Testis (tissue), 2 donors: Measurements from ENCODE around the gene SLC2A6.

Experiments used
- POLR2A ChIP-seq: fragments of 450-650 bp; IDR thresholded peaks from one replicate; pipeline ENCODE4 v1.6.1; 2017; ENCODE audit warnings: antibody characterized with exemption, mild to moderate bottlenecking, moderate library complexity
- TF ChIP-seq, protein P1 (sequence below), 3 experiments: fragments of 450-650 bp in 2 of 3; fragments of 200-600 bp in 1 of 3; sonication (generic) in 1 of 3; IDR thresholded peaks; one replicate each; pipeline ENCODE4 v1.5.1; 2016 to 2019; ENCODE audit warnings: antibody characterized with exemption in 3 of 3, mild to moderate bottlenecking in 2 of 3, moderate library complexity in 1 of 3

DNA sequence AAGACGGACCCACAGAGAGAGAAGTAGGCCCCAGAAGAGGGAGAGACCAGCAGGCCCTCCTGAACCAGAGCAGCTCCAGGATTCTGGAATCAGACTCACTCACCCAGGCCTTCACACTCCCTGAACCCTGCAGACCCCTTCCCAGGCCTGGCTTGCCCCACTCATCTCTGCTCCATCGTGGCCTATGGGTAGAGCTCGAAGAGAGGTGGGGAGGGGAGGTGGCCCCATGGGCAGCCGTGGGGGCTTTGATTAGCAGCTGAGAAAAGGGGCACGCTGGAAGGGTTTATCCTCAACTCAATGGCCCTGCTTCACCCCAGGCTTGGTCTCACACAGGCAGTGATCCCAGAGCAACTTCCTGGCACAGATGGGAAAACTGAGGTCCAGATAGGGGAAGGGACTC lies 45.2 kb upstream of the SLC2A6 start:
- no peak for TF ChIP-seq POLR2A
- TF ChIP-seq, protein P1, sequence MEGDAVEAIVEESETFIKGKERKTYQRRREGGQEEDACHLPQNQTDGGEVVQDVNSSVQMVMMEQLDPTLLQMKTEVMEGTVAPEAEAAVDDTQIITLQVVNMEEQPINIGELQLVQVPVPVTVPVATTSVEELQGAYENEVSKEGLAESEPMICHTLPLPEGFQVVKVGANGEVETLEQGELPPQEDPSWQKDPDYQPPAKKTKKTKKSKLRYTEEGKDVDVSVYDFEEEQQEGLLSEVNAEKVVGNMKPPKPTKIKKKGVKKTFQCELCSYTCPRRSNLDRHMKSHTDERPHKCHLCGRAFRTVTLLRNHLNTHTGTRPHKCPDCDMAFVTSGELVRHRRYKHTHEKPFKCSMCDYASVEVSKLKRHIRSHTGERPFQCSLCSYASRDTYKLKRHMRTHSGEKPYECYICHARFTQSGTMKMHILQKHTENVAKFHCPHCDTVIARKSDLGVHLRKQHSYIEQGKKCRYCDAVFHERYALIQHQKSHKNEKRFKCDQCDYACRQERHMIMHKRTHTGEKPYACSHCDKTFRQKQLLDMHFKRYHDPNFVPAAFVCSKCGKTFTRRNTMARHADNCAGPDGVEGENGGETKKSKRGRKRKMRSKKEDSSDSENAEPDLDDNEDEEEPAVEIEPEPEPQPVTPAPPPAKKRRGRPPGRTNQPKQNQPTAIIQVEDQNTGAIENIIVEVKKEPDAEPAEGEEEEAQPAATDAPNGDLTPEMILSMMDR (IDR thresholded peaks at IDR 0.05) = no peak
